Neural cell (in vitro differentiated cells): ENCODE data around the gene DOCK10. TPM values are rescaled to one million over a fixed set of nuclear protein-coding genes. Genes with fewer than 3 reads are reported as not detected.

Source experiments
- H2AFZ ChIP-seq: fragments of 200-600, 300-800 bp; sonication (generic), shearing (Covaris generic); 2 replicates; pipeline ENCODE4 v1.6.0; 2014; ENCODE audit warnings: low read depth, mild to moderate bottlenecking, antibody characterized with exemption, low read length, moderate library complexity
- H3F3A ChIP-seq: fragments of 200-600 bp; shearing (Covaris generic); 2 replicates; pipeline ENCODE4 v1.6.1; 2016; ENCODE audit warnings: mild to moderate bottlenecking, moderate library complexity, mixed read lengths, antibody characterized with exemption, low read length; ENCODE audit not compliant: insufficient read depth, poor library complexity, severe bottlenecking
- H3K27ac ChIP-seq: fragments of 200-600, 300-800 bp; sonication (generic), shearing (Covaris generic); 2 replicates; pipeline ENCODE4 v1.5.1; 2014; ENCODE audit warnings: mild to moderate bottlenecking, low read length, moderate library complexity
- H3K27me3 ChIP-seq: fragments of 300-800, 200-600 bp; sonication (generic), shearing (Covaris generic); 2 replicates; pipeline ENCODE4 v1.6.0; 2014; ENCODE audit warnings: mild to moderate bottlenecking, low read depth, low read length, moderate library complexity; ENCODE audit not compliant: insufficient read depth
- H3K36me3 ChIP-seq: fragments of 300-800, 200-600 bp; sonication (generic), shearing (Covaris generic); 2 replicates; pipeline ENCODE4 v1.5.1; 2014; ENCODE audit warnings: mild to moderate bottlenecking, antibody characterized with exemption, low read length, moderate library complexity; ENCODE audit not compliant: insufficient read depth
- H3K4me2 ChIP-seq: fragments of 300-800, 200-600 bp; sonication (generic), shearing (Covaris generic); 2 replicates; pipeline ENCODE4 v1.6.0; 2014; ENCODE audit warnings: mild to moderate bottlenecking, low read length
- H3K4me3 ChIP-seq: fragments of 300-800, 200-600 bp; sonication (generic), shearing (Covaris generic); 2 replicates; pipeline ENCODE4 v1.5.1; 2014; ENCODE audit warnings: mild to moderate bottlenecking, low read length, moderate library complexity
- H3K79me2 ChIP-seq: fragments of 200-600 bp; shearing (Covaris generic); replicated peaks from 2 replicates; pipeline ENCODE4 v1.6.0; 2014; ENCODE audit warnings: mild to moderate bottlenecking, low read length, moderate library complexity; ENCODE audit not compliant: insufficient read depth
- H3K9ac ChIP-seq: fragments of 300-800, 200-600 bp; sonication (generic), shearing (Covaris generic); 2 replicates; pipeline ENCODE4 v1.6.1; 2016; ENCODE audit warnings: mild to moderate bottlenecking, low read length, mixed read lengths
- H3K9me2 ChIP-seq: fragments of 200-600 bp; shearing (Covaris generic); 2 replicates; pipeline ENCODE4 v1.6.1; 2016; ENCODE audit warnings: mild to moderate bottlenecking, low read length, mixed read lengths; ENCODE audit not compliant: insufficient read depth
- H3K9me3 ChIP-seq: fragments of 200-600, 300-800 bp; sonication (generic), shearing (Covaris generic); 2 replicates; pipeline ENCODE4 v1.6.1; 2016; ENCODE audit warnings: mild to moderate bottlenecking, mixed run types, low read length, moderate library complexity, mixed read lengths
- H4K20me1 ChIP-seq: fragments of 200-600 bp; shearing (Covaris generic); 2 replicates; pipeline ENCODE4 v1.6.1; 2016; ENCODE audit warnings: mild to moderate bottlenecking, mixed run types; ENCODE audit not compliant: insufficient read depth
- CTCF ChIP-seq: fragments of 450-650 bp; IDR thresholded peaks from 2 replicates; pipeline ENCODE4 v1.5.1; 2014; ENCODE audit warnings: antibody characterized with exemption, mild to moderate bottlenecking, moderate library complexity; ENCODE audit not compliant: poor library complexity, severe bottlenecking
- EP300 ChIP-seq: fragments of 450-650 bp; conservative IDR thresholded peaks from 2 replicates; pipeline ENCODE4 v1.6.1; 2014; ENCODE audit warnings: antibody characterized with exemption, mild to moderate bottlenecking, moderate library complexity; ENCODE audit not compliant: poor library complexity, severe bottlenecking
- EZH2 ChIP-seq: fragments of 200-600, 300-800 bp; shearing (Covaris generic), sonication (generic); IDR thresholded peaks from 2 replicates; pipeline ENCODE4 v1.6.1; 2014; ENCODE audit warnings: antibody characterized with exemption, low read length, borderline replicate concordance, mild to moderate bottlenecking; ENCODE audit not compliant: insufficient read depth, poor library complexity, severe bottlenecking
- MXI1 ChIP-seq: fragments of 450-650 bp; conservative IDR thresholded peaks from 2 replicates; pipeline ENCODE4 v1.6.1; 2014; ENCODE audit warnings: antibody characterized with exemption, mild to moderate bottlenecking; ENCODE audit not compliant: poor library complexity, severe bottlenecking
- POLR2AphosphoS5 ChIP-seq: IDR thresholded peaks from 2 replicates; pipeline ENCODE4 v1.6.1; 2012
- RAD21 ChIP-seq: fragments of 450-650 bp; conservative IDR thresholded peaks from 2 replicates; pipeline ENCODE4 v1.6.1; 2014; ENCODE audit warnings: antibody characterized with exemption, mild to moderate bottlenecking, moderate library complexity
- REST ChIP-seq: IDR thresholded peaks from 2 replicates; pipeline ENCODE4 v1.6.1; 2012; ENCODE audit warnings: borderline replicate concordance
- SMC3 ChIP-seq: fragments of 450-650 bp; conservative IDR thresholded peaks from 2 replicates; pipeline ENCODE4 v1.6.1; 2014; ENCODE audit warnings: antibody characterized with exemption, mild to moderate bottlenecking, moderate library complexity; ENCODE audit not compliant: poor library complexity
- TAF1 ChIP-seq: IDR thresholded peaks from 2 replicates; pipeline ENCODE4 v1.6.1; 2012; ENCODE audit warnings: low read depth
- polyA plus RNA-seq: library from polyadenylated mRNA; depleted of rRNA; stranded (reverse); fragments of >200 nt; gene quantifications from 2 replicates; pipeline ENCODE4 v1.2.3, GENCODE V29; 2014

Gene DOCK10
- polyA plus RNA-seq, 1 donor from 2014 or later = 0.37 TPM

GRCh38 chr2:225040856-225041206 lies 1.4 kb downstream of the DOCK10 start:
- H3K9me3 ChIP-seq = no peaks in the 10 kb centered on the region
- H3F3A ChIP-seq = no peaks in the 10 kb centered on the region
- no peaks in the 10 kb centered on the region for H3K79me2 ChIP-seq
- TF ChIP-seq MXI1 = no peak
- no peak for TF ChIP-seq CTCF
- TF ChIP-seq SMC3 = no peak
- no peak for TF ChIP-seq EZH2
- TF ChIP-seq EP300 = no peak
- no peak for TF ChIP-seq POLR2AphosphoS5
- TF ChIP-seq RAD21 = no peak
- TF ChIP-seq REST = no peak
- no peak for TF ChIP-seq TAF1
- H3K4me3 ChIP-seq = no peak overlapping the region
- no peak overlapping the region for H3K27ac ChIP-seq
- H4K20me1 ChIP-seq = no peaks in the 10 kb centered on the region
- no peak overlapping the region for H2AFZ ChIP-seq
- H3K9ac ChIP-seq = no peak overlapping the region
- peaks cover 37% of the 10 kb centered on the region for H3K27me3 ChIP-seq
- no peaks in the 10 kb centered on the region for H3K9me2 ChIP-seq
- no peak overlapping the region for H3K4me2 ChIP-seq
- H3K36me3 ChIP-seq = no peaks in the 10 kb centered on the region

- Histone ChIP-seq H3K9me2 (no peaks in the 10 kb centered on the region), H3F3A (no peaks in the 10 kb centered on the region), H2AFZ (no peak overlapping the region), H3K9me3 (no peaks in the 10 kb centered on the region), H3K9ac (no peak overlapping the region), H3K27me3 (peaks cover 37% of the 10 kb centered on the region), H3K79me2 (no peaks in the 10 kb centered on the region), H3K27ac (no peak overlapping the region), H3K36me3 (no peaks in the 10 kb centered on the region), H3K4me2 (no peak overlapping the region), H4K20me1 (no peaks in the 10 kb centered on the region), H3K4me3 (no peak overlapping the region)
- TF ChIP-seq CTCF (no peak), MXI1 (no peak), REST (no peak), RAD21 (no peak), EP300 (no peak), TAF1 (no peak), POLR2AphosphoS5 (no peak), EZH2 (no peak), SMC3 (no peak)
Measured at GRCh38 chr2:225040142-225040541, 2.1 kb downstream of the DOCK10 start.
